C4-2B (cell line): ENCODE data around the gene RNASEH1.

Experiments
- CTCF ChIP-seq: fragments of 450-650 bp; conservative IDR thresholded peaks from 2 replicates; pipeline ENCODE4 v1.5.1; 2017; ENCODE audit warnings: mild to moderate bottlenecking
- ZFX ChIP-seq: fragments of 450-650 bp; IDR thresholded peaks from 2 replicates; pipeline ENCODE4 v1.6.1; 2017

- TF ChIP-seq CTCF (no peak), ZFX (no peak)
Measured at GRCh38 chr2:3503046-3503445, 55.1 kb downstream of the RNASEH1 start.
